GM12874 (cell line): ENCODE data around the gene FBXW7.

Source experiments
- TF ChIP-seq, protein P1 (sequence below): IDR thresholded peaks from 2 replicates; pipeline ENCODE4 v1.5.1; 2011; ENCODE audit warnings: low read depth, mild to moderate bottlenecking, control low read depth, low read length, moderate library complexity; ENCODE audit not compliant: insufficient read depth

FBXW7 gene

DNA sequence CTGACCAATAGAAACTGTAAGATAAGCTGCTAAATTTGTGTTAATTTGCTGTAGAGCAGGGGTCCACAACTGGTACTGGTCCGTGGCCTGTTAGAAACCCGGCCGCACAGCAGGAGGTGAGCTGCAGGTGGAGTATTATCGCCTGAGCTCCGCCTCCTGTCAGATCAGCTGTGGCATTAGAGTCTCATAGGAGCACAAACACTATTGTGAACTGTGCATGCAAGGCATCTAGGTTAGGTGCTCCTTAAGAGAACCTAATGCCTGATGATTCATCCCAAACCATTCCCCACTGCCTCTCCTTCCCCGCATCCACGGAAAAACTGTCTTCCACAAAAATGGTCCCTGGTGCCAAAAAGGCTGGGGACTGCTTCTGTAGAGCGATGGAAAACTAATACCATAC lies 19.7 kb downstream of the FBXW7 start:
- TF ChIP-seq, protein P1, sequence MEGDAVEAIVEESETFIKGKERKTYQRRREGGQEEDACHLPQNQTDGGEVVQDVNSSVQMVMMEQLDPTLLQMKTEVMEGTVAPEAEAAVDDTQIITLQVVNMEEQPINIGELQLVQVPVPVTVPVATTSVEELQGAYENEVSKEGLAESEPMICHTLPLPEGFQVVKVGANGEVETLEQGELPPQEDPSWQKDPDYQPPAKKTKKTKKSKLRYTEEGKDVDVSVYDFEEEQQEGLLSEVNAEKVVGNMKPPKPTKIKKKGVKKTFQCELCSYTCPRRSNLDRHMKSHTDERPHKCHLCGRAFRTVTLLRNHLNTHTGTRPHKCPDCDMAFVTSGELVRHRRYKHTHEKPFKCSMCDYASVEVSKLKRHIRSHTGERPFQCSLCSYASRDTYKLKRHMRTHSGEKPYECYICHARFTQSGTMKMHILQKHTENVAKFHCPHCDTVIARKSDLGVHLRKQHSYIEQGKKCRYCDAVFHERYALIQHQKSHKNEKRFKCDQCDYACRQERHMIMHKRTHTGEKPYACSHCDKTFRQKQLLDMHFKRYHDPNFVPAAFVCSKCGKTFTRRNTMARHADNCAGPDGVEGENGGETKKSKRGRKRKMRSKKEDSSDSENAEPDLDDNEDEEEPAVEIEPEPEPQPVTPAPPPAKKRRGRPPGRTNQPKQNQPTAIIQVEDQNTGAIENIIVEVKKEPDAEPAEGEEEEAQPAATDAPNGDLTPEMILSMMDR: no peak

DNA sequence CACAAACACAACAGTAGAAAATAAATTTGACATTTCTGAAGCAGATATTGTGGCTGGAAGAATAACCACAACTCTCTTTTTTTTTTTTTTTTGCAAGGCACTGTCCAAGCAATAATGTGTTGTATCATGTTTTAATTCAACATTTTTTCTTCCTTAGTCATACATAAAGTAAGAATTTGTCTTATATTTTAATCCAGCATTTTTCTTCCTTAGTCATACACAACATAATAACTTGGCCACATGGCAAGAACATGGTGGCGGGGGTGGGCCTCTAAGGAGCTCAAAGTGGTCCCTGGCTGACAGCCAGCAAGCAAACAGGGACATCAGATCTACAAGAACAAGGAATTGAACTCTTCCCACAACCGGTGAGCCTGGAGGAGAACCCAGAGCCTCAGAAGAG lies 20.2 kb downstream of the FBXW7 start:
- TF ChIP-seq, protein P1: no peak

DNA sequence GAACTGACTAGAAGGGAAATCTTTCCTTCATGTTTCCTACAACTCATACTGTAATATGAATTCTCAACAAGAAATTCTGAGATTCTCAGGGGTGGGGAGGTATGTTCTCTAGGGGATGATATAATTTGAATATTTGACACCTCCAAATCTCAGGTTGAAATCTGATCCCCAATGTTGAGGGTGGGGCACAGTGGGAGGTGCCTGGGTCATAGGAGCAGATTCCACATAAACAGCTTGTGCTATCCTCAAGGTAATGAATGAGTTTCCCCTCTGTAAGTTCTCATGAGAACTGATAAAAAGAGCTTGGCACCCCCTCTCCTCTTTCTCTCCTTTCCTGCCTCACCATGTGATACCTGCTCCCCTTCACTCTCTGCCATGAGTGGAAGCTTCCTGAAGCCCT lies 21.5 kb downstream of the FBXW7 start:
- TF ChIP-seq, protein P1: no peak

DNA sequence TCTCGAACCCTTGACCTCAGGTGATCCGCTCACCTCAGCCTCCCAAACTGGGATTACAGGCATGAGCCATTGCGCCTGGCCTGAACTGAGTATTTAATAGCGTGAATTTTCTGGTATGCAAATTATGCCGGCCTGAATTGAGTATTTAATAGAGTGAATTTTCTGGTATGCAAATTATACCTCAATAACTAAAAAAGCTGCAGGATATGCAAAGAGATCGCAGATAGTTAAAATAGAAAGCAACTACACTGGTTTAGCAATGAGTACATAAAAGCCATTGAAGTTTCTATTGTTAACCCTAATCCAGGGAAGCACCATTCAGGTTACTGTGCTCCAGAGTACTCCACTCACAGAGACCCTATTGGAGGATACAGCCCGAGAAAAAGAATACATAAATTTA lies 22.8 kb downstream of the FBXW7 start:
- TF ChIP-seq, protein P1: no peak

DNA sequence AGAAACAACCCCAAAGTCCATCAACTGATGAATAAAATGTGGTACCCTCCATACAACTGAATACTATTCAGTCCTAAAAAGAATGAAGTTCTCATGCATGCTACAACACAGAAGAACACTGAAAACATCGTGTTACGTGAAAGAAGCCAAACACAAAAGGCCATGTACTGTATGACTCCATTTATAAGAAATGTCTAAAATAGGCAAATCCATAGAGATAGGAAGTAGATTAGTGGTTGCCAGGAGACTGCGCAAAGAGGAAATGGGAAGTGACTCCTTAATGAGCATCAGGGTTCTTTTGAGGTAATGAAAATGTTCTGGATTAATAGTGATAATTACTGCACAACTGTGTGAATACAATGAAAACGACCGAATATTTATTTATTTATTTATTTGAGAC lies 23.4 kb downstream of the FBXW7 start:
- TF ChIP-seq, protein P1: no peak

DNA sequence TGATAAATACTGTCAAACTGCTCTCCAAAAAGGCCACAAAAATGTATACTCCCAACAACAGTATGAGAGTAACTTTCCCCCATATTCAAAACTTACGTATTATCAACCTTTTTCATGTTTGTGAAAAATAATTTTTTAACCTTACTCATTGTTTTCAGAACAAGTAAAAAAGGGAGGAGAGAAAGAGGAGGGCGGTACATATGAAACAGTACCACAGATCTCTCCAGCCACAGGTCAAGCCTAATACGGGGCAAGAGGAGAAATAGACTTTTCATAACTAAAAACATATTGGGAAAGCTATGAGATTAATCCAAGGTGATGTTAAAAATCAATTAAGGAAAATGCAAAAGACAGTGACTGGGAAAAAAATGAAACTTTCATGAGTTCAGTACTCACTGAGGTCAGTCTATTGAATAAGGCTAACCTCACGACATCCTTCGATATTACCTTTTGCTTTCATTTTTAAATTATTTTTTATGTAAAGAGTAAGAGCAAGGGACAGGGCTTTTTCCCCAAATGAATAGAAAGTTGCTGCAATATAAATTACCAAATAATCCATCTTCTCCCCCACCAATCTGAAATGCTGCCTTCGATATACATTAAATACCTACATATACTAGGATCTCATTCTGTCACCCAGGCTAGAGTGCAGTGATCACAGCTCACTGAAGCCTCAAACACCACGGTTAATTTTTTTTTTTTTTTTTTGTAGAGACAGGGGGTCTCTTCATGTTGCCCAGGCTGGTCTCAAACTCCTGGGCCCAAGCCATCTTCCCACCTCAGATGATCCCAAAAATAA lies 25.3 kb downstream of the FBXW7 start:
- TF ChIP-seq, protein P1: no peak

DNA sequence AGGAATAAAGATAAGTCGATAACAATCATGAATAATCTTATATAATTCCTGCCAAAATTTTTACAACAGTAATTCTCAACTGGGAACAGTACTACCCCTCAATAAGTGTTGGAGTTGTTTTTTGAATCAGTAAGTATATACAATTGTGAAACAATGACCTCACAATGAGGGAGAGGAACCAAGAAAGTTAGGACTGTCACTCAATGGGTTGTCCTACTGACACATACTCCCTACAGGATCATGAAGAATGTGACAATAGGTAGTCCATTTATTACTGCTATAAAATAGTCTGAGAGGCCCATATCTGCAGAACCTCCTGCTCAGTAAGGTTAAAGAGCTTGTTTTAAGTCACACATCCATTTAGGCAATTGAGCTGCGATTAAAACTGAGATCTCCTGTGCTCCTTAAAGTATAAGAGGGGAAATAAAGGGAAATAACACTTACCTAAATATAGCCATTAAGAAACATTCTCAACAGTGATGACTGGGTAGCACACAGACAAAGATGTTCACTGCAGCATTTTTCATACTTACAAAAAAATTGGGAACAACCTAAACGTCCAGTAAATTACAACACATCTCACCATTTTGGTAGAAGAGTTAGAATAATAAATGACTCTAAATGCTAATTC lies 26.2 kb downstream of the FBXW7 start:
- TF ChIP-seq, protein P1: no peak
